IPS-18a (cell line): ENCODE results near the gene XIRP1.

Experiments
- H3K27ac ChIP-seq: one replicate; pipeline ENCODE4 v1.5.1; 2013; ENCODE audit warnings: low read length
- H3K27me3 ChIP-seq: one replicate; pipeline ENCODE4 v1.6.1; 2013; ENCODE audit warnings: mild to moderate bottlenecking, low read length; ENCODE audit not compliant: control insufficient read depth, insufficient read depth
- H3K36me3 ChIP-seq: one replicate; pipeline ENCODE4 v1.6.1; 2013; ENCODE audit warnings: low read depth, low read length; ENCODE audit not compliant: control insufficient read depth
- H3K4me1 ChIP-seq: one replicate; pipeline ENCODE4 v1.6.1; 2013; ENCODE audit warnings: low read depth, low read length; ENCODE audit not compliant: control insufficient read depth
- H3K4me3 ChIP-seq: one replicate; pipeline ENCODE4 v1.5.1; 2013; ENCODE audit warnings: low read length
- H3K9ac ChIP-seq: one replicate; pipeline ENCODE4 v1.6.1; 2013; ENCODE audit warnings: mild to moderate bottlenecking, low read length, moderate library complexity
- H3K9me3 ChIP-seq: one replicate; pipeline ENCODE4 v1.6.1; 2013; ENCODE audit warnings: low read depth, low read length; ENCODE audit not compliant: control insufficient read depth

Gene XIRP1

GRCh38 chr3:39221141-39221530, 28.7 kb upstream of the XIRP1 start:
- Histone ChIP-seq H3K36me3 (no peaks in the 10 kb centered on the region), H3K9me3 (no peaks in the 10 kb centered on the region), H3K27ac (no peak overlapping the region), H3K9ac (no peak overlapping the region), H3K4me1 (no peaks in the 10 kb centered on the region), H3K27me3 (no peaks in the 10 kb centered on the region), H3K4me3 (no peak overlapping the region)

- no peaks in the 10 kb centered on the region for H3K9me3 ChIP-seq
- no peak overlapping the region for H3K4me3 ChIP-seq
- no peaks in the 10 kb centered on the region for H3K27me3 ChIP-seq
- no peak overlapping the region for H3K27ac ChIP-seq
- H3K36me3 ChIP-seq = no peaks in the 10 kb centered on the region
- no peaks in the 10 kb centered on the region for H3K4me1 ChIP-seq
- H3K9ac ChIP-seq = no peak overlapping the region
Observed at GRCh38 chr3:39220407-39221140, 28.2 kb upstream of the XIRP1 start.

DNA sequence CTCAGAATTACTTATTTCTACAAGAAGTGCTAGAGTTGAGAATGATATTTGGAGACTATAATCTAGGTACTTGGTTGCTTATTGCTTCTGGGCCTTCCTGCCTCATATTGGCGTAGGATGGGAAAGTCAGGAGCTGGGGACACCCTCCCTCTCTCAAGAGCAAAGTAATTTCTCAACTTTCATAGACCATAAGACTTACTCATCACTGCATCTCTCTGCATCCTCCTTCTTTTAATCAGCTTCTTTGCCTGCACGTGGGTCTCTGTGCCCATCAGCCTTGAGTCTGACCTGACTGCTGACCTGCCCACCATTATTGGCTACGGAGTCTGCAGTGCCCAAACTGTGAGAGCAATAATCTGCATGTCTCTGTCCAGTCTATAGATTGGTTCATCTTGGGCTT, 27.3 kb upstream of the XIRP1 start:
- Histone ChIP-seq H3K4me1 (no peaks in the 10 kb centered on the region), H3K36me3 (no peaks in the 10 kb centered on the region), H3K9ac (no peak overlapping the region), H3K9me3 (no peaks in the 10 kb centered on the region), H3K27me3 (no peaks in the 10 kb centered on the region), H3K4me3 (no peak overlapping the region), H3K27ac (no peak overlapping the region)

GRCh38 chr3:39216176-39216790, 23.9 kb upstream of the XIRP1 start:
- H3K9me3 ChIP-seq = no peaks in the 10 kb centered on the region
- H3K27ac ChIP-seq = no peak overlapping the region
- H3K9ac ChIP-seq = no peak overlapping the region
- no peak overlapping the region for H3K4me3 ChIP-seq
- peaks cover 5% of the 10 kb centered on the region for H3K4me1 ChIP-seq
- no peaks in the 10 kb centered on the region for H3K36me3 ChIP-seq
- no peaks in the 10 kb centered on the region for H3K27me3 ChIP-seq

GRCh38 chr3:39213613-39214012, 21.2 kb upstream of the XIRP1 start:
- Histone ChIP-seq H3K9me3 (no peaks in the 10 kb centered on the region), H3K4me1 (peaks cover 18% of the 10 kb centered on the region), H3K9ac (no peak overlapping the region), H3K36me3 (no peaks in the 10 kb centered on the region), H3K27ac (no peak overlapping the region), H3K4me3 (no peak overlapping the region), H3K27me3 (no peaks in the 10 kb centered on the region)

DNA sequence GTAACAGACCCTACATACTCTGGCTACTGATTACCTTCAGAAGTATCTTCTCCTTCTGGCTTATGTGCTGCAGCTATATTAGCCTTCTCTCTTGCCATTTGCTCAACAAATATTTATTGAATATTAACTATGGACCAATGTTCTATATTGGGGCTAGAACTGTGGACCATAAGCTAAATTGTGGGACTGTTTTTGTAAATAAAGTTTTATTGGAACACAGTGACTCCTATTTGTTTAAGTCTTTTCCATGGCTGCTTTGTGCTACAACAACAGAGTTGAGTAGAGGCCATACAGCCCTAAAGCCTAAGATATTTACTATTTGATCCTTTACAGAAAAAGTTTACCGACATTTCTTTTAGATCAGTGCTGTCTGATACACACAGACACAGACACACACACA, 20.3 kb upstream of the XIRP1 start:
- no peaks in the 10 kb centered on the region for H3K9me3 ChIP-seq
- H3K9ac ChIP-seq = no peak overlapping the region
- no peaks in the 10 kb centered on the region for H3K27me3 ChIP-seq
- H3K4me3 ChIP-seq = no peak overlapping the region
- H3K4me1 ChIP-seq = peaks cover 27% of the 10 kb centered on the region
- no peaks in the 10 kb centered on the region for H3K36me3 ChIP-seq
- H3K27ac ChIP-seq = no peak overlapping the region

- Histone ChIP-seq H3K4me1 (peaks cover 28% of the 10 kb centered on the region), H3K9me3 (no peaks in the 10 kb centered on the region), H3K36me3 (no peaks in the 10 kb centered on the region), H3K9ac (no peak overlapping the region), H3K27me3 (no peaks in the 10 kb centered on the region), H3K4me3 (no peak overlapping the region), H3K27ac (no peak overlapping the region)
Observed at GRCh38 chr3:39211332-39212130, 19.1 kb upstream of the XIRP1 start.

DNA sequence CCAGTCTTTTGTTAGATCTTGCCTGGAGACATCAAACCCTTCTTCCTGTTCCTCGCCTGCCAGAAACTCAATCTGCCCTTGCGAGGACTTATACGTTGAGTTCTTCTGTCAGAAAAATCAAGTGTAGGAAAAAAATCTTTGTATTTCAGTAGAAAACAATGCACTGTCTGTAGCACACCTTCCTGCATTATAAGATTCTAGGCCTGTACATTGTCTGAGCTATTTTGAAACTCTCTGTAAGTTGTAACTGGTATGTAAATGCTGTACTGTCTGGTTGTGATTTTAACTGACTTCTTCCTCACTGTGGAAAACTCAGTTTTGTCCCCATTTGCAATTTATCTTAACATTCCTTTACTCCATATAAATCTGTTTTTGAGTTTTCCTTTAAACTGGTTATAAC, 17.7 kb upstream of the XIRP1 start:
- H3K27me3 ChIP-seq = no peaks in the 10 kb centered on the region
- H3K27ac ChIP-seq = no peak overlapping the region
- no peaks in the 10 kb centered on the region for H3K9me3 ChIP-seq
- H3K36me3 ChIP-seq = no peaks in the 10 kb centered on the region
- H3K4me1 ChIP-seq = peaks cover 28% of the 10 kb centered on the region
- no peak overlapping the region for H3K9ac ChIP-seq
- no peak overlapping the region for H3K4me3 ChIP-seq

GRCh38 chr3:39209329-39209970, 17.1 kb upstream of the XIRP1 start:
- Histone ChIP-seq H3K27me3 (no peaks in the 10 kb centered on the region), H3K36me3 (no peaks in the 10 kb centered on the region), H3K9me3 (no peaks in the 10 kb centered on the region), H3K4me1 (peaks cover 28% of the 10 kb centered on the region), H3K4me3 (no peak overlapping the region), H3K27ac (no peak overlapping the region), H3K9ac (no peak overlapping the region)

GRCh38 chr3:39208463-39209055, 16.2 kb upstream of the XIRP1 start:
- H3K36me3 ChIP-seq = no peaks in the 10 kb centered on the region
- H3K9ac ChIP-seq = no peak overlapping the region
- peak overlapping the region; percentile 25 for H3K27ac ChIP-seq
- peaks cover 28% of the 10 kb centered on the region for H3K4me1 ChIP-seq
- no peak overlapping the region for H3K4me3 ChIP-seq
- no peaks in the 10 kb centered on the region for H3K9me3 ChIP-seq
- H3K27me3 ChIP-seq = no peaks in the 10 kb centered on the region
